HL-60 (cell line): ENCODE results near the gene ERGIC1.

Source experiments
- CTCF ChIP-seq: IDR thresholded peaks from one replicate; pipeline ENCODE4 v1.5.1; 2011; ENCODE audit warnings: low read length, control low read depth, inconsistent platforms; ENCODE audit not compliant: insufficient read depth
- GABPA ChIP-seq: IDR thresholded peaks from 2 replicates; pipeline ENCODE4 v1.6.1; 2012; ENCODE audit warnings: low read depth
- POLR2AphosphoS5 ChIP-seq: IDR thresholded peaks from 2 replicates; pipeline ENCODE4 v1.6.1; 2012; ENCODE audit warnings: low read depth
- REST ChIP-seq: IDR thresholded peaks from 2 replicates; pipeline ENCODE4 v1.6.1; 2012; ENCODE audit warnings: low read depth; ENCODE audit not compliant: insufficient replicate concordance
- SPI1 ChIP-seq: IDR thresholded peaks from 2 replicates; pipeline ENCODE4 v1.6.1; 2012; ENCODE audit warnings: low read depth, mild to moderate bottlenecking, borderline replicate concordance

- TF ChIP-seq POLR2AphosphoS5 (no peak), CTCF (no peak), REST (no peak), GABPA (no peak), SPI1 (no peak)
These were observed 70.2 kb downstream of the ERGIC1 start for GRCh38 chr5:172904312-172904642.
